ENCODE data around the gene ITGA2.

ITGA2 gene

DNA sequence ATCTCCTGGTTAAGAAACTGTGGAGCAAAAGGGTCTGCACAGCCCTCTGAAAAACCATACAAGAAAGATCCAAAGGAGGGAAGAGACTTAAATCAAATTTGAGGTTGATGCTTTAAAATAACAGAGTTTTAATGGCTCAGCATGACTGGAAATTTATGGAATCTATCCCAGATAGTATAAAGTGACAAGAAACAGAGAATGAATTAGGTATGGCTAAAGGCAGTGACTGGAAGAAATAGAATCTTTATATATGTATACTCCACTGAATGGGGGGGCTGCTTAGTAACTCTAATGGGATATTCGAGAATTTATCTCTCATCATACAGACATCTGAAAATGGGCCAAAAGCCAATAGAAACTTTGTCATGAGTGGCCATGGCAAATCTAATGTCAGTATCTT, 138.0 kb downstream of the ITGA2 start:
- H3K27me3 ChIP-seq (ENCODE audit: control insufficient read depth, insufficient read depth, low read length), result no peaks in the 10 kb centered on the region
- no peak overlapping the region for H3K4me2 ChIP-seq (ENCODE audit: low read length)
- no peak overlapping the region for H3K4me3 ChIP-seq (ENCODE audit: low read length)
- H3K9ac ChIP-seq (ENCODE audit: low read depth, low read length), result no peak overlapping the region
- H3K9me3 ChIP-seq (replicated peaks; ENCODE audit: low read length), result no peaks in the 10 kb centered on the region
- H3K4me1 ChIP-seq (ENCODE audit: control insufficient read depth, insufficient read depth, low read length), result peaks cover 17% of the 10 kb centered on the region
- H3K36me3 ChIP-seq (ENCODE audit: insufficient read depth, low read length), result no peaks in the 10 kb centered on the region

- Histone ChIP-seq H3K9ac (ENCODE audit: low read depth, low read length) (no peak overlapping the region), H3K4me1 (ENCODE audit: control insufficient read depth, insufficient read depth, low read length) (peaks cover 17% of the 10 kb centered on the region), H3K27me3 (ENCODE audit: control insufficient read depth, insufficient read depth, low read length) (no peaks in the 10 kb centered on the region), H3K4me2 (ENCODE audit: low read length) (no peak overlapping the region), H3K36me3 (ENCODE audit: insufficient read depth, low read length) (no peaks in the 10 kb centered on the region), H3K9me3 (replicated peaks; ENCODE audit: low read length) (no peaks in the 10 kb centered on the region), H3K4me3 (ENCODE audit: low read length) (no peak overlapping the region)
These were observed 139.3 kb downstream of the ITGA2 start for GRCh38 chr5:53128481-53128880.

- Histone ChIP-seq H3K4me2 (ENCODE audit: low read length) (no peak overlapping the region), H3K4me1 (ENCODE audit: control insufficient read depth, insufficient read depth, low read length) (peaks cover 17% of the 10 kb centered on the region), H3K27me3 (ENCODE audit: control insufficient read depth, insufficient read depth, low read length) (no peaks in the 10 kb centered on the region), H3K9me3 (replicated peaks; ENCODE audit: low read length) (no peaks in the 10 kb centered on the region), H3K36me3 (ENCODE audit: insufficient read depth, low read length) (no peaks in the 10 kb centered on the region), H3K4me3 (ENCODE audit: low read length) (no peak overlapping the region), H3K9ac (ENCODE audit: low read depth, low read length) (no peak overlapping the region)
These were observed 141.1 kb downstream of the ITGA2 start for GRCh38 chr5:53130266-53130665.

- no peak overlapping the region for H3K9ac ChIP-seq (ENCODE audit: low read depth, low read length)
- peaks cover 7% of the 10 kb centered on the region for H3K4me1 ChIP-seq (ENCODE audit: control insufficient read depth, insufficient read depth, low read length)
- no peak overlapping the region for H3K4me3 ChIP-seq (ENCODE audit: low read length)
- H3K36me3 ChIP-seq (ENCODE audit: insufficient read depth, low read length), result no peaks in the 10 kb centered on the region
- no peak overlapping the region for H3K4me2 ChIP-seq (ENCODE audit: low read length)
- no peaks in the 10 kb centered on the region for H3K9me3 ChIP-seq (replicated peaks; ENCODE audit: low read length)
- no peaks in the 10 kb centered on the region for H3K27me3 ChIP-seq (ENCODE audit: control insufficient read depth, insufficient read depth, low read length)
These were observed 143.9 kb downstream of the ITGA2 start for GRCh38 chr5:53133020-53133419.
